RWPE2 (cell line): Measurements from ENCODE around the gene CAMK2B.
A peak's percentile ranks its signal among the peaks of the same experiment; 100 is the strongest.

Experiments
- ATAC-seq: fragments of 200-7000 bp; cut with Tn5 transposase; 3 replicates; pipeline ENCODE4 v1.9.1; 2021; ENCODE audit warnings: low read depth
- DNase-seq: peaks from one replicate; pipeline ENCODE4 v3.0.0-alpha.2; 2020; ENCODE audit warnings: low spot score
- H3K27ac ChIP-seq: fragments of 450-650 bp; 2 replicates; pipeline ENCODE4 v1.5.1; 2017; ENCODE audit warnings: mild to moderate bottlenecking; ENCODE audit not compliant: poor library complexity, severe bottlenecking
- H3K27me3 ChIP-seq: fragments of 250-450 bp; sonication (Bioruptor Pico); 2 replicates; pipeline ENCODE4 v1.5.1; 2021; ENCODE audit warnings: mild to moderate bottlenecking, moderate library complexity; ENCODE audit not compliant: insufficient read depth, poor library complexity, severe bottlenecking
- H3K36me3 ChIP-seq: fragments of 250-450 bp; sonication (Bioruptor Pico); 2 replicates; pipeline ENCODE4 v1.5.1; 2020; ENCODE audit warnings: low read depth, mild to moderate bottlenecking, moderate library complexity
- H3K4me1 ChIP-seq: fragments of 250-450 bp; sonication (Bioruptor Pico); 2 replicates; pipeline ENCODE4 v1.5.1; 2021; ENCODE audit warnings: mild to moderate bottlenecking, moderate library complexity; ENCODE audit not compliant: insufficient read depth, poor library complexity, severe bottlenecking
- H3K4me3 ChIP-seq: fragments of 250-450 bp; sonication (Bioruptor Pico); 2 replicates; pipeline ENCODE4 v1.5.1; 2021; ENCODE audit warnings: mild to moderate bottlenecking, moderate library complexity; ENCODE audit not compliant: severe bottlenecking
- H3K9me3 ChIP-seq: fragments of 250-450 bp; sonication (Bioruptor Pico); 2 replicates; pipeline ENCODE4 v1.5.1; 2021; ENCODE audit warnings: mild to moderate bottlenecking, moderate library complexity; ENCODE audit not compliant: severe bottlenecking
- TF ChIP-seq, protein P1 (sequence below): fragments of 450-650 bp; IDR thresholded peaks from one replicate; pipeline ENCODE4 v1.5.1; 2017; ENCODE audit warnings: mild to moderate bottlenecking, moderate library complexity; ENCODE audit not compliant: poor library complexity, severe bottlenecking

Gene CAMK2B

DNA sequence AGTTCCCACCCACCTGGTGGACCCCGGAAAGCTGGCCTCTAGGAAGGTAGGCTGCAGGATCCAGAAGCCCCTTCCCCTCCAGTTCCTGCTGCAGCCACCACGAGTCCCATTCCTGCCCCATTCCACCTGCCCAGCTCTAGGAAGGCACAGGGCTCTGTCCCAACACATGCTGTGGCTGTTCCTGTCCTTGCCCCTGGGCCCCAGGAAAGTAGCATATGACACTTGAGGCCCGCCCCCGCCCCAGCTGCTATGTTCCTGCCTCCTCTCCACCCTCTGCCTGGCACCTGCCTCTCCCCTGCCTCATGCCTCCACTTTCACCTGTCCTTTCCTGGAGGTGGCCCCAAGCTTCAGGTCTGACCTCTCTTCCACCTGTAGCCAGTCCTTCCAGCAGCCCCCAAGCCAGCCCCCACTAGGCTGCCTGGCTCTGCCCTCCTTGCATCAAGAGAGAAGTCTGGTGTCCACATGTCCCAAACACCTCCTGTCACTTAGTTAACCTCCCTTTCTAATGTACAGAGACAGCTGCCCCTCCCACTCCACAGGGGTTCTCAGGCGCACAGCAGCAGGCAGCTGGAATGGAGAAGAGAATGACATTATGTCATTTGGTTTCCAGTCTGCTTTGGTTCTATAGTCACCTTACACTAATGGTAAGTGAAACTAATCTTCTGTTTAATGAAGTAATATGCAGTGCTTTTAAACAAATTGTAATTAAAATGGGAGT lies 101.9 kb downstream of the CAMK2B start:
- Histone ChIP-seq H3K27ac (peak overlapping the region; percentile 7), H3K4me1 (peaks cover 21% of the 10 kb centered on the region), H3K9me3 (no peaks in the 10 kb centered on the region), H3K27me3 (no peaks in the 10 kb centered on the region), H3K36me3 (no peaks in the 10 kb centered on the region), H3K4me3 (no peak overlapping the region)
- ATAC-seq (no peak), DNase-seq (no peak)
- TF ChIP-seq, protein P1, sequence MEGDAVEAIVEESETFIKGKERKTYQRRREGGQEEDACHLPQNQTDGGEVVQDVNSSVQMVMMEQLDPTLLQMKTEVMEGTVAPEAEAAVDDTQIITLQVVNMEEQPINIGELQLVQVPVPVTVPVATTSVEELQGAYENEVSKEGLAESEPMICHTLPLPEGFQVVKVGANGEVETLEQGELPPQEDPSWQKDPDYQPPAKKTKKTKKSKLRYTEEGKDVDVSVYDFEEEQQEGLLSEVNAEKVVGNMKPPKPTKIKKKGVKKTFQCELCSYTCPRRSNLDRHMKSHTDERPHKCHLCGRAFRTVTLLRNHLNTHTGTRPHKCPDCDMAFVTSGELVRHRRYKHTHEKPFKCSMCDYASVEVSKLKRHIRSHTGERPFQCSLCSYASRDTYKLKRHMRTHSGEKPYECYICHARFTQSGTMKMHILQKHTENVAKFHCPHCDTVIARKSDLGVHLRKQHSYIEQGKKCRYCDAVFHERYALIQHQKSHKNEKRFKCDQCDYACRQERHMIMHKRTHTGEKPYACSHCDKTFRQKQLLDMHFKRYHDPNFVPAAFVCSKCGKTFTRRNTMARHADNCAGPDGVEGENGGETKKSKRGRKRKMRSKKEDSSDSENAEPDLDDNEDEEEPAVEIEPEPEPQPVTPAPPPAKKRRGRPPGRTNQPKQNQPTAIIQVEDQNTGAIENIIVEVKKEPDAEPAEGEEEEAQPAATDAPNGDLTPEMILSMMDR: no peak

DNA sequence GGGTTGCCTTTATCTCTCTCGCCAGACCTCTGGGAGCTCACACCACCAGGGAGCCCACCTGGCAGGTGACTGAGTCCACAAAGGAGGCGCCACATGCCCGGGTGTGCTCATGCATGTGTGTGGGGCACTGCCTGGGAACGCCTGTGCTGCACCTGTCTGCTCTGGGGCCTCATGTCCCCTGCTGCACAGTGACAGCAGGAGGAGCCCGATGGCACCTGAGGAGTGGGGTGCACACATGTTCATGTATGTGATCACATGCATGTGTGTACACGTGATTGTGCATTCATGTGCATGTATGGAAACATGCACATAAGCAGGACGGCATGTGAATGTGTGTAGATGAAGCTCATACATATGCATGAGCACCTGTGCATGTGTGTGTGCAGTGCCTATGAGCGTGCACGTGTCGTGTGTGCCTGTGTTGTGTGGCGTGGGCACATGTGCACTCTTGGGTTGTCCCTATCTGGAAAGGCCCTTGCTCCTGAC lies 102.6 kb downstream of the CAMK2B start:
- Histone ChIP-seq H3K27ac (no peak overlapping the region), H3K4me1 (peaks cover 21% of the 10 kb centered on the region), H3K9me3 (no peaks in the 10 kb centered on the region), H3K36me3 (no peaks in the 10 kb centered on the region), H3K4me3 (no peak overlapping the region), H3K27me3 (no peaks in the 10 kb centered on the region)
- TF ChIP-seq, protein P1: no peak
- DNase-seq (peak; percentile 41), ATAC-seq (no peak)

DNA sequence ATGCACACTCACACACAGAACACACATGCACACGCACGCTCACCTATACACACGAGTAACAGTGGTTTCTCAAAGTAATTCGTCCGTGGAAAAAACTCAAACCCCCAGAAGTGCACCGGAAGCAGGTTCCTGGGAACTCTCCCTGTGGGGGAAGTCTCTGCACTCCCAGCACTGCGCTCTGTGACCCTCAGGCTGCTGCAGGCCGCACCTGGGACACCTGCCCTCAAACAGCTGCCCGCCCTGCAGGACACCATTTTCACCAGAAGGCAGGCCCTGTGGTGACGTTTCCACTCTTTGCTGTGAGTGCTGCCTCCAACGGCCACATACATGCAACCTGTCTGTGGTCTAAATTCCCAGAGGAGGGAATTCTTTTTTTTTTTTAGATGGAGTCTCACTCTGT lies 103.3 kb downstream of the CAMK2B start:
- no peaks in the 10 kb centered on the region for H3K36me3 ChIP-seq
- no peak overlapping the region for H3K27ac ChIP-seq
- H3K27me3 ChIP-seq: no peaks in the 10 kb centered on the region
- no peaks in the 10 kb centered on the region for H3K9me3 ChIP-seq
- ATAC-seq: no peak
- no peak overlapping the region for H3K4me3 ChIP-seq
- peak; percentile 30 for DNase-seq
- peaks cover 21% of the 10 kb centered on the region for H3K4me1 ChIP-seq
- TF ChIP-seq, protein P1: no peak

DNA sequence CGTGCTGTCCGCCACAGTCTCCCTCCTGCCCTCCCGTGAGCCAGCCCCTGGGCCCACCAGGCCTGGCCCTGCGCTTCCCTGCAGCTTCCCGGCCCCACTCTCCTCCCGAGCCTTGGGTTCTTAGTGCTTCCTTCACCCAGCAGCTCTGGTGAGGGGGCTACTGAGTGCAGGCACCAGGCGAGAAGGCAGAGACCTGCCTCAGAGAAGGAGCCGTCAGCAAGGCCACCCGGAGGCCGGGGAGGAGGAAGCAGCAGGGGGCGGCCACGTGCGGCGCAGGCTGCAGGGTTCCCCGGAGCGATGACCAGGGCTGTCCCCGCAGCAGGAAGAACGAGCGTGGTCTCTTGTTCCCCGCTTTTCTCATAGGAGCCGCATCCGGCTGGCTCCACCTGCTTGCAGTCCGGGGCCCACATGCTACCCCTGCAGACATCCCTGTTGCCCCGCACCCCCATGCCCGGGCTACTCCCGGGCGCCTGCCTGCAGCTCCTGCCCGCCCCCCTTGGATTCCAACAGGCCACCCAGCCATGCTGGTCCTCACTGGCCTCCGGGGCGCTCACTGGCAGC lies 104.1 kb downstream of the CAMK2B start:
- peak; percentile 64 for DNase-seq
- Histone ChIP-seq H3K27ac (no peak overlapping the region), H3K36me3 (no peaks in the 10 kb centered on the region), H3K4me3 (no peak overlapping the region), H3K9me3 (no peaks in the 10 kb centered on the region), H3K4me1 (peaks cover 21% of the 10 kb centered on the region), H3K27me3 (no peaks in the 10 kb centered on the region)
- TF ChIP-seq, protein P1: no peak
- ATAC-seq: no peak
